ENCODE data around the gene KDM3A.

The KDM3A gene, protein sequence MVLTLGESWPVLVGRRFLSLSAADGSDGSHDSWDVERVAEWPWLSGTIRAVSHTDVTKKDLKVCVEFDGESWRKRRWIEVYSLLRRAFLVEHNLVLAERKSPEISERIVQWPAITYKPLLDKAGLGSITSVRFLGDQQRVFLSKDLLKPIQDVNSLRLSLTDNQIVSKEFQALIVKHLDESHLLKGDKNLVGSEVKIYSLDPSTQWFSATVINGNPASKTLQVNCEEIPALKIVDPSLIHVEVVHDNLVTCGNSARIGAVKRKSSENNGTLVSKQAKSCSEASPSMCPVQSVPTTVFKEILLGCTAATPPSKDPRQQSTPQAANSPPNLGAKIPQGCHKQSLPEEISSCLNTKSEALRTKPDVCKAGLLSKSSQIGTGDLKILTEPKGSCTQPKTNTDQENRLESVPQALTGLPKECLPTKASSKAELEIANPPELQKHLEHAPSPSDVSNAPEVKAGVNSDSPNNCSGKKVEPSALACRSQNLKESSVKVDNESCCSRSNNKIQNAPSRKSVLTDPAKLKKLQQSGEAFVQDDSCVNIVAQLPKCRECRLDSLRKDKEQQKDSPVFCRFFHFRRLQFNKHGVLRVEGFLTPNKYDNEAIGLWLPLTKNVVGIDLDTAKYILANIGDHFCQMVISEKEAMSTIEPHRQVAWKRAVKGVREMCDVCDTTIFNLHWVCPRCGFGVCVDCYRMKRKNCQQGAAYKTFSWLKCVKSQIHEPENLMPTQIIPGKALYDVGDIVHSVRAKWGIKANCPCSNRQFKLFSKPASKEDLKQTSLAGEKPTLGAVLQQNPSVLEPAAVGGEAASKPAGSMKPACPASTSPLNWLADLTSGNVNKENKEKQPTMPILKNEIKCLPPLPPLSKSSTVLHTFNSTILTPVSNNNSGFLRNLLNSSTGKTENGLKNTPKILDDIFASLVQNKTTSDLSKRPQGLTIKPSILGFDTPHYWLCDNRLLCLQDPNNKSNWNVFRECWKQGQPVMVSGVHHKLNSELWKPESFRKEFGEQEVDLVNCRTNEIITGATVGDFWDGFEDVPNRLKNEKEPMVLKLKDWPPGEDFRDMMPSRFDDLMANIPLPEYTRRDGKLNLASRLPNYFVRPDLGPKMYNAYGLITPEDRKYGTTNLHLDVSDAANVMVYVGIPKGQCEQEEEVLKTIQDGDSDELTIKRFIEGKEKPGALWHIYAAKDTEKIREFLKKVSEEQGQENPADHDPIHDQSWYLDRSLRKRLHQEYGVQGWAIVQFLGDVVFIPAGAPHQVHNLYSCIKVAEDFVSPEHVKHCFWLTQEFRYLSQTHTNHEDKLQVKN (N-terminal part only)

DNA sequence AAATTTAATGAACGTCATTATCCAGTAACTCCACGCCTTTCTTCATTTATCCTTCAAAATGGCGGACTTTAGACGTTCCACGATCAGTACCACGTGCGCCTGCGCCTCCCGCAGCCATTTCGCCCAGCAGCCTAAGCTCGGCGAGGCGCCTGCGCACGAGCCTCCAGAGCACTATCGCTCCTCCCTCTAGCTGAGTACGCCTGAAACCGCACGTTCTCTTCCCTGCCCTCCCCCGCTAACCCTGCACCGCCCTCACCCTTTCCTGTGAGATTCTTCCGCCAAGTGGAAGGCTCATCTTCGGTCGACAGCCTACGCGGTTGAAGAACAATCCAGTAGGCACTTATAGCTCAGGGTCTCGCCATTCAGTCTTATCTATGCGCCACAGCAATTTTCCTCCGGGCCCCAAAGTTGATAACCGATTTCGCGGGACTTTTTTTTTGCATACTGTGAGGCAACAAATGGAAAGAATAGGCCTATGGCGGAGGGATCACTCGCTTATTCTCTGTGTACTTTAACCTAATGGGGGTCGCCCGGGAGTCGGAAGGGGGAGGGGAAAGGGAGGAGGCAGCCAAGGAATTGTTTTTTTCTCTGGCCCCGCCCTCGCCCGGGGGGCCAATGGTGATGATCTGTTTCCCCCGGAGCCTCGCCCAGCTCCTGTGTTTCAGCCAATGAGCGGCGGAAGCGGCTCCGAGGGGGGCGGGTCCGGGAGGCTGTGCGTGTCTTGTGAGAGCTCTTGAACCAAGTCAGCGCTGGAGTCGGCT is at the start of gene KDM3A:
TSS of gene KDM3A (plus strand) at position 741 of the 761 bp plus-strand sequence. CDS start 677 bp downstream, outside the sequence.
- FAIRE-seq (peak; percentile 97), DNase-seq (ENCODE audit: extremely low spot score, insufficient read length, low read depth) (peak; percentile 78)

DNA sequence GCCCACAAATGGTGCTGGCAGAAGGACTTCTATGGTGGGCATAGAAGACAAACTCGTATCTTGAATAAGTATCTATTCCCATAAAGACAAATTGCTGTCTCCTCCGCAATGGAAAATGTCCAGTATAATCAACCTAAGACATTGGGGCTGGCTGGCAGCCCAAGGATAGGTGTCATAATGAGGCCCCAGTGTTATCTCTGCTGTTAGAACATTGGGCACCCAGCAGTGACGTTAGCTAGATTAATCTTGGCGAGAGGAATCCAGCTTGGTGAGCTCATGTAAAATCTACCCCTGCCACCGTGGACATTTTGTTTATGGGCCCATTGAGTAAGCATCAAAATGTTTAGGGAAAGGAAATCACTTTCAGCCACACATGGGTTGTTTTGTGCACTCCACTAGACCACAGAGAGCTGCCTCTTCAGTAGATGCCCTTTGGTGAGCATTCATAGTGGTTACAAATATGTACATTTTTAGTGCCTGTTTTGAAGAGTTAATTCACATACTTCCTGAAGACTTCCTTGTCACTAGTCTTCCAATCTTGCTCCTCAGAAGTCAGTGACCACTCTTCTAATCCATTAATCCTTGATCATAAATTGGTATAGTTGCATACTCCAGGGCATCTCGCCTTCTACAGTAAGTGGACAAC is 48.2 kb upstream of the KDM3A start:
- DNase-seq (ENCODE audit: extremely low spot score, insufficient read length, low read depth): no peak
- FAIRE-seq: no peak

DNA sequence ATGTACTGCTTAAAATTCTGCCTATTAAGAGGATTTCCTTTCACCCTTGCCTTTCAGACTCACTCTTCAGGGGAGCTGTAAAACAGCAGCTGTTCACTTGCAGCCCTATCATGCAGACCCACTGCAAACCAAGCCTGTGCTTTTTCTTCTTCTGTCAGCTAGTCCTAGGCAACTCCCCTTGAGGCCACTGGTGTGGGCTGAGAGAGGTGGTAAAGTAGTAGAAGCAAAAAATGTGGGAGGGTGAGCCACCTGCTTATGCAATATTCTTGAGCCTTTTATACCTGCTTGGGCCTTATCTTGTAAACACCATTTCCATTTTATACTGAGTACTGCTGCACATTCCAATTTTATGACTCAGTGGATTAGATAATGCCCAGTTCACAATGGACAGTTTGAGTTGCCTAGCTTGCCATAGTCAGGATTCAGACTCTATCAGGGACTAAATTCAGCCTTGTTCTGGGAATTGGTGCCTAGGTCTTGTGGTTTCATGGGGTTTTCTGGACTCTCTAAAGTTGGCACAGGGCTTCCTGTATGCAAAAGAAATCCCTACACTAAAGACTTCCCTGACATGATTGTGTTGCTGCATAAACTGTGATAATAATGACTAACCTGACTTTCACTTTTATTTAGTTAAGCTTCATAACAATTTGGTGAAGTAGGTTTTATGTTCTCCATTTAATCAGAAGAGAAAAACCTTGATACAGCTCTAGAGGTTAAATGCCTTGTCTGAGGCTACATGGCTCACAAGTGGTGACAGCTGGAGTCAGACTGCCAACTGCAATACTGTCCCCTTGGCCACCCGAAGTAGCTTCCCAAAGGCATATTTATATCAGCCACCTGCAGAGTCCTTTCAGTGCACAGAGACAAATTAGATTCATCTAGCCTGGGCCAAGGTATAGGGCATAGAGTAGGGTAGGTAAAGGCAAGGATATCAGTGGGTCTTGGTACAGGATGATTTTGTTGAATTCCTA is 47.4 kb upstream of the KDM3A start:
- DNase-seq (ENCODE audit: extremely low spot score, insufficient read length, low read depth) (no peak), FAIRE-seq (peak; percentile 39)

DNA sequence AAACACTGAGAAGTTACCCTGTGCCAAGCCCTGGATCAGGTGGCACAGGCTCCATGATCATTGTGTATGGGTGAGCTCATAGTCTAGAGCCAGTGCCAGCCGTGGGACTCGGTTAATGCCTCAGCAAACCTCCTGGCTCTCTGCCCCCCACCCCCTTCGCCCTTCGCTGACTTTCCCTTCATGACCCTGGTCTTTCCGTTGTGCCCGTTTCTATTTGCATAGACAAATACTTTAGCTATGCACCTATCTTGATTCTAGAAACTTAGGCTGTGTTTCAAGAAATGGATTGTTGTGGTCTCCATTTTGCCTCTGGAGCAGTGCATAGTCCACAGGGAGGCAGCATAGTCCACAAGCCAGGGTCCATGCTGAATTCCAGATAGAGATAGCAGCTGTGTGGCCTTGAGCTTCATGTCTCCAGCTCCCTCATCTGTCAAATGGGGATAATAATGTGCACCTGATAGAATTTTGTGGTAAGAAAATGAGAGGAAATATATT is 44.8 kb upstream of the KDM3A start:
- no peak for DNase-seq (ENCODE audit: extremely low spot score, insufficient read length, low read depth)
- FAIRE-seq: no peak

DNA sequence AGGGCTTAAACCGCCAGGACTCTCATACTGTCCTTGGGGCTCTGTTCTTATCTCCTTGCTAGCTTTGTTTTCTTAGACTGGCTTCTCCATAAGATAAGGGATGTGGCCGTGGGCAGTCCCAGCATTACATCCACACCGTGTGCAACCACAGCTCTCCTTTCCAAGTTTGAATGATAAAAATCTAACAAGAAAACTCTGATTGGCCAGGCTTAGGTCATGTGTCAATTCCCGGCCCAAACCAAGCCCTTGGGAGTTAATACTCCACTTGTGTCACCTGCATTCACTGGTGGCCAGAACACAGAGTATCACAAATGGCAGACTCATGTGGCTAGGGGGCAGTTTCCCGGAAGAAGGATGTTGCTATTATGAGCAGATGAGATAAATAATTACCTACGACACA is 43.2 kb upstream of the KDM3A start:
- DNase-seq (ENCODE audit: extremely low spot score, insufficient read length, low read depth): no peak

DNA sequence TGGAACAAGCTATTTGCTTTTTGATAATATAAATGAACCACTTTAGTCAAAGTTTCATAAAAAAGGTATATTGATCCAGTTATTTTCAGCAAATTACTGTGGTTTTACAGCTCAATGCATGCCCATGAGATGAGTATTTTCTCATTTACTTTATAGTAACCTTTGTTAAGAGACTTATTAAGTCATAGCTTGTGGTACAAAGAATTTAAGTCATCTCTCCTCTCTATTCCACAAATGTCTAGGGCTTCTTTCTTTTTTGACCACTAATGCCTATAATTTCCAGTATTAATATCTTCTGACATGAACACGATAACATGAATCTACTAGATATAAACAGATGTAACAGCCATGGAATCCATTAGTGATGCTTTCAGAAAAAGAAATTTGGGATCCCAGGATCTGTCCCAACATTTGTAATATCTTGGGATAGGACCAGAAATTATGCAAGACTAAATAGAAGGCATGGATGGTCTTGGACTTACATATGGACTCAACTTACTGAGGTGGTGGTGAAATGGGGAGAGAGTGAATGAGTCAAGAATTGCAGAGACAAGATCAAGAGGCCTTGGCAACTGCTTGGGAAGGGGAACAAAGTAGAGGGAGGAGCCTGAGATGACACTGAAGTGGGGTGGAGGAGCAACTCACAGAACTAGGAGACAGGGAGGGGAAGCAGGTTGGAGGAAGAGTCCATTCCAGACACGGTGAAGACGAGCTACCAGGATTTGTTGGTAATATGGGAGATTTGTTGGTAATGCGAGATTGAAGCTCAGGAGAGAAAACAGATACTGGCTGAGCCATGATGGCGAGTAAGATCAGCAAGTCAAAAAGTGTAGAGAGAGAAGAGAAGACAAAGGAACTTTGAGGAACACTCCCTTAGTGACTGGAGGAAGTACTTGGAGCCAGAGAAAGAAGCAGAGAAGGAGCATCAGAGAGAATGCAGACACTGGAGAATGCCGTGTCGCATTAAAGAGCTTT is 42.4 kb upstream of the KDM3A start:
- FAIRE-seq: no peak

More for the DNA sequence above, 43.2 kb upstream of the KDM3A start:
- peak; percentile 72 for FAIRE-seq

DNA sequence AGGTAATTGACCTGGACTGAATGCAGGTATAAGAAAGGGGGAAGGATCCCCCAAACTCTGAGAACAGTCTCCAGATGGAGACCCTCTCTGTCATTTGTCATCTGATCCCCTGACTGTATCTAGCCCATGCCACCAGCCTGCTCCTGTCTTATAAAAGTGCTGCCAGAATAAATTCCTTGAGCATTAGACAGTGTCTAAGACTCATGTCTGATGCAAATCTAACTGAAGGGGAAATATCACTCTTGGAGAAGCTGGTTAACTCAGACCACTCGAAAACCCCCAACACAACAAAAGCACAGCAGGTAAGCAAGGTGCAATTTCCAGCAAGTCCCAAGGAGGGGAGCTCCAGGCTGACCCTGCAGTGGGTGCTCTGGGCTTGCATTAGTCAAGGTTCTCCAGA is 40.9 kb upstream of the KDM3A start:
- FAIRE-seq (no peak), DNase-seq (ENCODE audit: extremely low spot score, insufficient read length, low read depth) (no peak)

More for the DNA sequence above, 42.4 kb upstream of the KDM3A start:
- DNase-seq (ENCODE audit: extremely low spot score, insufficient read length, low read depth): no peak

DNA sequence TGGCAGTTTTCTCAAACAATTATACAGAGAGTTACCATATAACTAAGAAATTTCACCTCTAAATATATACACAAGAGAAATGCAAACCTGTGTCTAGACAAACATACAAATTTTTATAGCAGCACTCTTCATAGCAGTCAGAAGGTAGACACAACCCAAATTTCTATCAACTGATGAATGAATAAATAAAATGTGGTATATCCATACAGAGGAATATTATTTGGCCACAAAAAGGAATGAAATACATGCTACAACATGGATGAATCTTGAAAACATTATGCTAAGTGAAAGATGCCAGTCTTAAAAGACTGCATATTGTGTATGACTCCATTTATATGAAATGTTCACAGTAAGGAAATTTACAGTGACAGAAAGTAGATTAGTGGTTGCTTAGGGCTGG is 30.6 kb upstream of the KDM3A start:
- DNase-seq (ENCODE audit: extremely low spot score, insufficient read length, low read depth) (no peak), FAIRE-seq (no peak)

DNA sequence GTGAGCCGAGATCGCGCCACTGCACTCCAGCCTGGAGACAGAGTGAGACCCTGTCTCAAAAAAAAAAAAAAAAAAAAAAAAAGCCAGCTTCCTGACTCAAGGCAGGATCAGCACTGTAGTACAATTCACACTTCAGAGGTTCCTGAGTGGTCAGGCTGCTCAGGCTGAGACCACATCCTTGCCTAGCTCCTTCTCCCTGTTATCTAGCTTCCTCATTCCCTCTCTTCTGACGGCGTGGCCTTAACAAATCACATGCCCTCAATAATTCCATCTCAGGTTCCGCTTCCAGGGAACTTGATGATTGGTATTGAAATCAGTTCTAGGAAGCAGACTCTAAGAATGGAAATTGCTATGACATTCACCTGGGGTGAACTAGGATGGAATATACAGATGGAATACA is 29.8 kb upstream of the KDM3A start:
- FAIRE-seq: no peak
- DNase-seq (ENCODE audit: extremely low spot score, insufficient read length, low read depth): no peak

DNA sequence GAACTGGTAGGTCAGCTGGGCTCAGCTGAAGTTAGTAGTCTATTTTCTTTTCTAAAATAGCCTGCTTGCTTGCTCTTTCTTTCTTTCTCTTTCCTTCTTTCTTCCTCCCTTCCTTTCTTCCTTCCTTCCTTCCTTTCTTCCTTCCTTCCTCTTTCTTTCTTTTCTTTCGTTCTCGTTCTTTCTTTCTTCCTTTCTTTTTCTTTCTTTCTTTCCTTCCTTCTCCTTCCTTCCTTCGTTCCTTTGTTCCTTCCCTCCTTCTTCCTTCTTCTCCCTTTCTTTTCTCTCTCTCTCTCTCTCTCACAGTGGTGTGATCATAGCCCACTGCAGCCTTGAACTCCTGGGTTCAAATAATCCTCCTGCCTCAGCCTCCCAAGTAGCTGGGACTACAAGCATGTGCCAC is 29.2 kb upstream of the KDM3A start:
- FAIRE-seq: no peak
- no peak for DNase-seq (ENCODE audit: extremely low spot score, insufficient read length, low read depth)

DNA sequence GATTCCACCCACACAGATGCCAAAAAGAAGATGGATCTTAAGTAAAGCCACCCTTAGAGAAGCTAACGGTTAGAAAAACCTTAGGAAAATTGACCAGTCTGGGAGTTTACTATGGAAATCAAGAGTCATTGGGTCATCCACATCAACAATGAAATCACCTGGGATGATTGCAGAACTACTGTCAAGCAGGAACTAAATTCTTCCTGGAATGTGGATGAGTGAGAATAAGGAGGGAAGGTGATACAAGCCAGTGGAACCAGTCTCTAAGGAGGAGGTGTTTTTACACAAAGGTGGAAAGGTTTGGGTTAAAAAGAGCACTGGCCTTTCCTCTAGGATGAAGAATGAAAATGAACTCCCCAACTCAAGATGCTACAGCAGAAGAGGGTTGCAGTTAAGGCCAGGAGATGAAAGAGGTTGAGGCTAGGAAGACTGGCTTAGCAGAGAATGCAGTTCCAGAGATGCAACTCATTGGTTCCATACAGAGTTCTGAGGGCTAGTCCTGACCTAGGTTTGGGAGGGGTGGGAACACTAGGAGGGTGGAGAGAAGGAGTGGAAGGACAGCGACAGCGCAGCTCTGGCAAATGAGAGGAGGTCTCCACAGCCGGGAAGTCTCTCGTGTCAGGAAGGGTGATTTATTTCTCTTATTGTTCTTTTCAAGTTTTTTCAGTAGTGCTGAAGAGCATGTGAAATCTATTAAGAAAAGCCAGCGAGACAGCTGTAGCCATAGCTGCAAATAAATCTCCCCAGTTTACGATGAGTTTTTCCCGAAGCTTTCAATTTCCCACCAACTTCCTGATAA is 27.7 kb upstream of the KDM3A start:
- DNase-seq (ENCODE audit: extremely low spot score, insufficient read length, low read depth) (no peak), FAIRE-seq (no peak)

DNA sequence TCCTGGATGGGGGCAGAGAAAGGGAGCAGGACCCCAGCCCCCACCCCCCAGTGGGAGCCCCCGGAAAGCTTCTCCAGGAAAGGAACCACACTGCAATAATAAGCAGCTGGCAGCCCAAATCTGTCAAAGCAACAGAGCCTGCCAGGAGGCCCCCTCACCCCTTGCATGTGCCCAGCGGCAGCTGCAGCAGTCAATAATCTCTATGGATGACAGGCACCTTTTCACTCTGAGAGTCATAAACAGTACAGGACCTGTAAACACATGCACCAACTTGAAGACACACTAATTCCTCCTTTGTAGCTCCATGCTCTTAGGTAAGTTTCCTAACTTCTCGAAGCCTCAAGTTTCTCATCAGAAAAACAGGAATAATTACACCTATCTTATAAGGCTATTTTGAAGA is 26.2 kb upstream of the KDM3A start:
- DNase-seq (ENCODE audit: extremely low spot score, insufficient read length, low read depth): no peak
- FAIRE-seq: no peak

DNA sequence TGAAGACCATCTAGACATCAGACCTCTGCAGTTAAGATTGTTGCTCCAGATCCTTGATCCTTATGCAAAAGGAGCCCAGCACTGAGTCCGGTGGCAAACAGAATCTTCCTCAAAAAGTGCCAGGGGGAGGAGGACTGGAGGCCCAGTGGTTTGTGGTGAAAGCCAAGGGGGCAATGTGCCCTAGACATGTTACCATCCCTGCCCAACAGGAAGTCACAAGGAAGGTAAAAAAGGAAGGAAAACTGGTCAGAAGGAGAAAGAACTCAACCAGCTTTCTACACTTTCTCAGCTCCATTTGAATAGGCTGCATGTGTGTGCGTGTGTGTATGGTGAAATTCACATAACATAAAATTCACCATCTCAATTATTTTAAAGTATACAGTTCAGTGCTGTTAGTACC is 25.0 kb upstream of the KDM3A start:
- DNase-seq (ENCODE audit: extremely low spot score, insufficient read length, low read depth) (no peak), FAIRE-seq (no peak)

DNA sequence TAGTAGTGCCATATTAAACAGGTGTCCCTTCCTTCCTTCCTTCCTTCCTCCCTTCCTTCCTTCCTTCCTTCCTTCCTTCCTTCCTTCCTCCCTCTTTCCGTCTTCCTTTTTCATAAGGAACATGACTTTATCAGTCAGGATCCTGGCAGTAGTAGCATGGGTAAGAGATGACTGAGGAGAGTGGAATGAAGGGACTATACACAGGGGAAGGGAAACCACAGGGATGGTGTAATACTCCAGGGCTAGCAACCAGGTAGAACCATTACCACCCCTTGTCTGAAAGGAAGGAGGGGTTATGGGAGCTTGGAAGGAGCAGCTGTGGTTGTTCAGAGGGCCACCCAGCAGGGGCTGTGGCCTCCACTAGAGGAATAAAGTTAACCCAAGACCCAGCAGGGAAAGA is 23.2 kb upstream of the KDM3A start:
- no peak for FAIRE-seq
- no peak for DNase-seq (ENCODE audit: extremely low spot score, insufficient read length, low read depth)

DNA sequence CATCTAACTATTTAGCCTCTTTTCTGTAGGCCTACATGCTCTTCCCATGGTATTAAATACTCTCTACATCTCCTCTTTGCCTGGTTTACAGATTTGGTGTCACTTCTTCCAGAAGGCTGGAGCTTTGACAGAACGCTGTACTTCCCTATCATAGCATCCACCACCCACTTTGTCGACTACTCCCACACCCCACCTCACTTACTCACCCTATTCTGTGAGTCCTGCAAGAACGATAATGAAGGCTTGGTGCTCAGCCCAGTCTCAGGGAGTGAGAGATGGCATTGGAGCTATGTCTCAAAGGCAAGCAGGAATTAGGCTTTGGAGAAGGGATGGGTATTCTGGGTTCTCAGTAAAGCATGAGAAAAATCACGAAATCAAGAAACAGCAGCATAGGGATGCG is 20.3 kb upstream of the KDM3A start:
- DNase-seq (ENCODE audit: extremely low spot score, insufficient read length, low read depth) (no peak), FAIRE-seq (no peak)

DNA sequence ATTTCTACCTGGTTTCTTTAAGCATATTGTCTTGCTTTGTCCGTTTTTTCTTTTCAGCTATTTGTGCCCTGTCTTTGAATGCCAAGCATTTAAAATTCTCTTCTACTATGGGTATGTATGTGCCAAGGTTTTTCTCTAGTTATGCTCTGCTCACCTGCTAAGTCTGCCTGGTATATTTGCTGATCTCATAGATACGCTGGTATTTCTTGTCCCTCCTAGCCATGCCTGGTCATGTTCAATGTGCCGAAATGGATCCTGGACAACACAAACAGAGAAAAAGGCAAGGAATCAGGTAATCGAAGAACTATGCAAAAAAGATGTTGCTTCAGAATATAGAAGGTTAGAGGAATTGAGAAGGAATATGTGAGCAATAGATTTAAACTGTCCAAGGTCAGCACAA is 14.9 kb upstream of the KDM3A start:
- FAIRE-seq (no peak), DNase-seq (ENCODE audit: extremely low spot score, insufficient read length, low read depth) (no peak)
